H1 (cell line): ENCODE data around the gene C2. TPM values are rescaled to one million over a fixed set of nuclear protein-coding genes. Genes with fewer than 3 reads are reported as not detected.

Experiments used
- CTCF ChIA-PET: fragments of 300-600 bp; sonication (Branson Sonifier 250); formaldehyde crosslinking; loops from one replicate; lab custom pipeline; 2021; ENCODE audit not compliant: partially characterized antibody; lab: Charles Lee
- POLR2A ChIA-PET: fragments of 300-600 bp; sonication (Branson Sonifier 250); formaldehyde crosslinking; loops from one replicate; lab custom pipeline; 2021; ENCODE audit warnings: inconsistent platforms; ENCODE audit not compliant: partially characterized antibody; lab: Charles Lee
- DNase-seq, 2 experiments: peaks; one replicate each; pipeline versions ENCODE4 v3.0.0 to v3.0.0-alpha.2; 2010 to 2022; ENCODE audit warnings: low spot score in 2 of 2, low read depth in 1 of 2, mixed read lengths in 1 of 2
- FAIRE-seq: peaks from 2 replicates; lab custom pipeline; 2011; peaks lifted over from hg19 to GRCh38; lab: Jason Lieb, UNC
- H2AFZ ChIP-seq: 2 replicates; pipeline ENCODE4 v1.8.1; 2012; ENCODE audit warnings: low read length, inconsistent platforms
- H2AK5ac ChIP-seq: 2 replicates; pipeline ENCODE4 v1.6.1; 2013; ENCODE audit warnings: low read depth, low read length
- H2BK120ac ChIP-seq: replicated peaks from 2 replicates; pipeline ENCODE3; 2013; ENCODE audit warnings: low read depth, low read length, inconsistent platforms
- H2BK12ac ChIP-seq: 2 replicates; pipeline ENCODE4 v1.6.1; 2013; ENCODE audit warnings: low read depth, low read length
- H2BK15ac ChIP-seq: 2 replicates; pipeline ENCODE4 v1.6.1; 2013; ENCODE audit warnings: low read length
- H2BK20ac ChIP-seq: 2 replicates; pipeline ENCODE4 v1.6.1; 2013; ENCODE audit warnings: low read length
- H2BK5ac ChIP-seq: 2 replicates; pipeline ENCODE4 v1.6.1; 2013; ENCODE audit warnings: low read depth, low read length
- H3K14ac ChIP-seq: 2 replicates; pipeline ENCODE4 v1.6.1; 2013; ENCODE audit warnings: inconsistent platforms; ENCODE audit not compliant: insufficient read length
- H3K18ac ChIP-seq: 2 replicates; pipeline ENCODE4 v1.6.1; 2013; ENCODE audit warnings: low read length; ENCODE audit errors: extremely low read depth
- H3K23ac ChIP-seq: 2 replicates; pipeline ENCODE4 v1.6.1; 2013; ENCODE audit warnings: inconsistent platforms; ENCODE audit not compliant: insufficient read length
- H3K23me2 ChIP-seq: 2 replicates; pipeline ENCODE4 v1.6.1; 2013; ENCODE audit warnings: low read depth, low read length
- H3K27ac ChIP-seq: 2 replicates; pipeline ENCODE4 v1.6.1; 2011; ENCODE audit warnings: low read depth, low read length, inconsistent platforms
- H3K27me3 ChIP-seq, 4 experiments: replicated peaks in 1 of 4; 1 replicate in 1 of 4; 2 replicates in 3 of 4; pipeline versions ENCODE4 v1.6.1 to v1.8.1; 2011 to 2013; ENCODE audit warnings: low read length in 3 of 4, mild to moderate bottlenecking in 3 of 4, inconsistent platforms in 2 of 4, mixed read lengths in 2 of 4, moderate library complexity in 1 of 4; ENCODE audit not compliant: control insufficient read depth in 3 of 4, insufficient read depth in 3 of 4; ENCODE audit errors: extremely low read depth in 1 of 4
- H3K36me3 ChIP-seq, 4 experiments: 2 replicates each; pipeline versions ENCODE4 v1.6.1 to v1.8.1; 2011 to 2013; ENCODE audit warnings: mild to moderate bottlenecking in 4 of 4, low read length in 3 of 4, moderate library complexity in 2 of 4, control low read depth in 1 of 4, inconsistent platforms in 1 of 4; ENCODE audit not compliant: insufficient read depth in 4 of 4, control insufficient read depth in 2 of 4
- H3K4ac ChIP-seq: replicated peaks from 2 replicates; pipeline ENCODE3; 2013; ENCODE audit warnings: low read length, low read depth, mixed read lengths, inconsistent platforms; ENCODE audit not compliant: insufficient read length
- H3K4me1 ChIP-seq, 4 experiments: replicated peaks in 1 of 4; 1 replicate in 1 of 4; 2 replicates in 3 of 4; pipeline versions ENCODE4 v1.6.1 to v1.8.1; 2011 to 2013; ENCODE audit warnings: low read length in 3 of 4, inconsistent platforms in 2 of 4, mixed read lengths in 1 of 4; ENCODE audit not compliant: insufficient read depth in 4 of 4, control insufficient read depth in 3 of 4
- H3K4me2 ChIP-seq, 2 experiments: 2 replicates each; pipeline versions ENCODE4 v1.6.1 to v1.8.1; 2011 to 2013; ENCODE audit warnings: low read depth in 2 of 2, low read length in 2 of 2, control low read depth in 1 of 2, inconsistent platforms in 1 of 2, mild to moderate bottlenecking in 1 of 2; ENCODE audit not compliant: insufficient read depth in 1 of 2
- H3K4me3 ChIP-seq, 4 experiments: fragments of 200-600, 300-600 bp in 1 of 4; sonication (generic), shearing (Covaris generic), sonication (Bioruptor Twin) in 1 of 4; 2 replicates each; pipeline versions ENCODE4 v1.5.1 to v1.8.1; 2011 to 2016; ENCODE audit warnings: low read length in 4 of 4, low read depth in 3 of 4, control low read depth in 2 of 4, inconsistent platforms in 2 of 4, mild to moderate bottlenecking in 2 of 4, mixed read lengths in 1 of 4, moderate library complexity in 1 of 4; ENCODE audit not compliant: insufficient read depth in 2 of 4; ENCODE audit errors: extremely low read depth in 1 of 4
- H3K56ac ChIP-seq: replicated peaks from 2 replicates; pipeline ENCODE3; 2013; ENCODE audit warnings: low read depth, mild to moderate bottlenecking, mixed read lengths, low read length, inconsistent platforms; ENCODE audit not compliant: insufficient read length
- H3K79me1 ChIP-seq: 2 replicates; pipeline ENCODE4 v1.6.1; 2013; ENCODE audit warnings: low read depth, low read length, control low read depth
- H3K79me2 ChIP-seq, 2 experiments: 2 replicates each; pipeline versions ENCODE4 v1.6.1 to v1.8.1; 2012 to 2013; ENCODE audit warnings: low read length in 2 of 2, mild to moderate bottlenecking in 2 of 2, inconsistent platforms in 1 of 2; ENCODE audit not compliant: insufficient read depth in 2 of 2, control insufficient read depth in 1 of 2
- H3K9ac ChIP-seq, 4 experiments: replicated peaks in 1 of 4; 1 replicate in 1 of 4; 2 replicates in 3 of 4; pipeline versions ENCODE4 v1.6.1 to v1.8.1; 2011 to 2013; ENCODE audit warnings: low read depth in 3 of 4, low read length in 3 of 4, control low read depth in 2 of 4, mild to moderate bottlenecking in 2 of 4, moderate library complexity in 2 of 4, inconsistent platforms in 1 of 4; ENCODE audit errors: extremely low read depth in 1 of 4
- H3K9me3 ChIP-seq, 2 experiments: 2 replicates each; pipeline versions ENCODE4 v1.6.1 to v1.8.1; 2012 to 2013; ENCODE audit warnings: mild to moderate bottlenecking in 2 of 2, moderate library complexity in 2 of 2, control low read depth in 1 of 2, inconsistent platforms in 1 of 2, low read depth in 1 of 2, low read length in 1 of 2, mixed read lengths in 1 of 2; ENCODE audit not compliant: insufficient read depth in 2 of 2
- H4K20me1 ChIP-seq, 2 experiments: replicated peaks in 1 of 2; 2 replicates each; pipeline versions ENCODE3 to v1.8.1; 2011 to 2013; ENCODE audit warnings: inconsistent platforms in 2 of 2, low read length in 2 of 2, mild to moderate bottlenecking in 1 of 2; ENCODE audit not compliant: insufficient read depth in 2 of 2, control insufficient read depth in 1 of 2
- H4K5ac ChIP-seq: 2 replicates; pipeline ENCODE4 v1.6.1; 2013; ENCODE audit warnings: low read length, low read depth, mixed read lengths, inconsistent platforms; ENCODE audit not compliant: insufficient read length
- H4K8ac ChIP-seq: 2 replicates; pipeline ENCODE4 v1.8.0; 2013; ENCODE audit warnings: mild to moderate bottlenecking, moderate library complexity, low read length, inconsistent platforms; ENCODE audit not compliant: insufficient read depth; ENCODE audit errors: extremely low read depth
- H4K91ac ChIP-seq: replicated peaks from 2 replicates; pipeline ENCODE3; 2013; ENCODE audit warnings: low read length, mixed read lengths, inconsistent platforms; ENCODE audit not compliant: insufficient read length
- BCL11A ChIP-seq, 2 experiments: IDR thresholded peaks; one replicate each; pipeline ENCODE4 v1.6.1; 2011; ENCODE audit warnings: low read depth in 2 of 2, low read length in 2 of 2, mild to moderate bottlenecking in 2 of 2
- CBX5 ChIP-seq: fragments of 300-800, 300-1000 bp; sonication (generic); IDR thresholded peaks from 2 replicates; pipeline ENCODE4 v1.7.1; 2016; ENCODE audit warnings: antibody characterized with exemption, low read length, low read depth
- CHD1 ChIP-seq: IDR thresholded peaks from 2 replicates; pipeline ENCODE4 v1.6.1; 2012; ENCODE audit warnings: low read depth, low read length, improper control_type of control experiment
- CREB1 ChIP-seq: IDR thresholded peaks from 2 replicates; pipeline ENCODE4 v1.6.1; 2012; ENCODE audit warnings: inconsistent platforms
- CTBP2 ChIP-seq: IDR thresholded peaks from 2 replicates; pipeline ENCODE4 v1.7.0; 2011; ENCODE audit warnings: borderline replicate concordance, mild to moderate bottlenecking, moderate library complexity, mixed read lengths, low read length; ENCODE audit not compliant: insufficient read depth, insufficient read length
- E2F6 ChIP-seq: IDR thresholded peaks from 2 replicates; pipeline ENCODE4 v1.6.1; 2012; ENCODE audit warnings: inconsistent platforms
- EP300 ChIP-seq, 2 experiments: IDR thresholded peaks; 1 replicate in 1 of 2; 2 replicates in 1 of 2; pipeline ENCODE4 v1.6.1; 2011 to 2012; ENCODE audit warnings: low read depth in 2 of 2, low read length in 2 of 2, mild to moderate bottlenecking in 2 of 2, borderline replicate concordance in 1 of 2, inconsistent platforms in 1 of 2, moderate library complexity in 1 of 2
- FOSL1 ChIP-seq: IDR thresholded peaks from 2 replicates; pipeline ENCODE4 v1.6.1; 2011; ENCODE audit warnings: mild to moderate bottlenecking, low read depth, low read length, moderate library complexity; ENCODE audit not compliant: insufficient read depth
- RNF2 ChIP-seq: fragments of 200-900, 300-1000 bp; sonication (generic); IDR thresholded peaks from 2 replicates; pipeline ENCODE4 v1.7.1; 2016; ENCODE audit warnings: borderline replicate concordance, low read depth, mild to moderate bottlenecking, antibody characterized with exemption, low read length; ENCODE audit not compliant: poor library complexity, severe bottlenecking; ENCODE audit errors: missing control alignments
- SIRT6 ChIP-seq: IDR thresholded peaks from one replicate; pipeline ENCODE4 v1.7.1; 2012; ENCODE audit warnings: low read length, inconsistent platforms
- SUZ12 ChIP-seq: fragments of 200-600 bp; sonication (generic); IDR thresholded peaks from 2 replicates; pipeline ENCODE4 v1.6.1; 2012; ENCODE audit warnings: mild to moderate bottlenecking, inconsistent platforms, low read length, moderate library complexity, mixed read lengths
- TAF7 ChIP-seq: optimal IDR thresholded peaks from 2 replicates; pipeline ENCODE3; 2011; ENCODE audit warnings: low read depth, mild to moderate bottlenecking, inconsistent platforms, low read length, moderate library complexity, borderline replicate concordance
- TBP ChIP-seq: IDR thresholded peaks from 2 replicates; pipeline ENCODE4 v1.6.1; 2011; ENCODE audit warnings: low read depth, low read length, improper control_type of control experiment
- WGBS, 2 experiments: shearing (Covaris generic) in 1 of 2; methylation state at CpG; one replicate each; pipeline versions ENCODE4 v1.1.6 to v1.1.7; 2013 to 2015; ENCODE audit warnings: low lambda C conversion rate in 2 of 2, mixed read lengths in 2 of 2, inconsistent platforms in 1 of 2, low coverage in 1 of 2, missing lambda C conversion rate in 1 of 2; ENCODE audit not compliant: insufficient replicate concordance in 2 of 2, insufficient coverage in 1 of 2, insufficient read length in 1 of 2; ENCODE audit errors: extremely low coverage in 1 of 2, missing lambda C conversion rate in 1 of 2; 5-methylcytosine and 5-hydroxymethylcytosine counted together
- polyA plus RNA-seq, 7 experiments: library from polyadenylated mRNA; depleted of rRNA in 3 of 7; stranded (reverse) in 5 of 7; unstranded in 2 of 7; fragments of >200 nt in 5 of 7; fragments of 200-250 nt in 2 of 7; gene quantifications; 1 replicate in 5 of 7; 2 replicates in 1 of 7; 4 replicates in 1 of 7; pipeline versions ENCODE4 v1.2.1 to v1.2.3, GENCODE V29; 2011 to 2013; ENCODE audit warnings: missing spikeins in 2 of 7, mixed read lengths in 2 of 7
- total RNA-seq: library from RNA; stranded (reverse); fragmentation: NEBNext Ultra II Directional; extraction: Animal tissue kit (Norgen Biotek cat#: 25700); gene quantifications from 2 replicates; pipeline ENCODE4 v1.2.1, GENCODE V29; 2021

C2 gene
- total and polyA plus RNA-seq, 2 of the 8 experiments (the other 6 are each of a cell fraction or from before 2014, with no cell fraction given): 0.26 to 0.38 TPM

- Histone ChIP-seq H4K8ac (no peak overlapping the region), H2AK5ac (no peak overlapping the region), H3K9ac (no peak overlapping the region), H2BK120ac (no peak overlapping the region), H2BK15ac (no peak overlapping the region), H3K79me1 (peaks cover 5% of the 10 kb centered on the region), H3K79me2 (peaks cover 0 to 24% of the 10 kb centered on the region in 2 experiments; a peak in 3 of 4 replicates), H3K4me2 (no peak overlapping the region), H3K27me3 (no peaks in the 10 kb centered on the region), H2AFZ (no peak overlapping the region), H3K23me2 (peaks cover 10% of the 10 kb centered on the region), H4K91ac (no peak overlapping the region), H3K4ac (no peak overlapping the region), H3K18ac (no peak overlapping the region), H3K27ac (no peak overlapping the region), H3K4me3 (no peak overlapping the region), H4K5ac (no peak overlapping the region), H3K9me3 (no peaks in the 10 kb centered on the region), H3K56ac (no peak overlapping the region), H3K36me3 (peaks cover 14 to 53% (median 49%) of the 10 kb centered on the region in 4 experiments; a peak in 7 of 8 replicates), H3K4me1 (peaks cover 0 to 6% (median 3%) of the 10 kb centered on the region in 4 experiments; a peak in 3 of 7 replicates), H4K20me1 (peaks cover 0 to 2% of the 10 kb centered on the region in 2 experiments), H2BK12ac (no peak overlapping the region), H3K14ac (no peak overlapping the region), H2BK20ac (no peak overlapping the region), H2BK5ac (no peak overlapping the region), H3K23ac (no peak overlapping the region)
- POLR2A ChIA-PET: interaction anchor here (0.6 to 16.4 kb wide), 4 partner anchors 12 to 415 kb away, joined by 3 to 279 read pairs (median 4); partner anchors contain the start of genes CFB and DXO
- CTCF ChIA-PET: no interaction called here
- whole genome bisulfite sequencing, 2 experiments: 86% methylated on average over 3 of the region's 3 CpGs; no CpG with 5 or more reads in 1 of the 2 experiments
- DNase-seq (no peak), FAIRE-seq (no peak)
- no peak for TF ChIP-seq CREB1
- no peak for TF ChIP-seq SUZ12
- no peak for TF ChIP-seq CHD1
- no peak for TF ChIP-seq TAF7
- TF ChIP-seq CBX5: no peak
- no peak for TF ChIP-seq SIRT6
- TF ChIP-seq FOSL1: no peak
- TF ChIP-seq BCL11A (IDR thresholded peaks at IDR 0.05; ENCODE audit: low read depth in 2 of 2, low read length in 2 of 2): no peak
- no peak for TF ChIP-seq RNF2
- no peak for TF ChIP-seq E2F6
- no peak for TF ChIP-seq TBP
- TF ChIP-seq CTBP2: no peak
- no peak for TF ChIP-seq EP300 (IDR thresholded peaks at IDR 0.05; ENCODE audit: borderline replicate concordance in 1 of 2, low read depth in 2 of 2, low read length in 2 of 2)
Measured at GRCh38 chr6:31956796-31957195, 29.3 kb downstream of the C2 start.
